MV-4-11 (cell line): ENCODE data around the gene MC1R.
"Not testable (repeated sequence)": the region's sequence is repeated elsewhere in the genome, so short reads cannot be mapped to it uniquely, and the experiment has no call there.

Experiments
- DNase-seq: peaks from one replicate; lab custom pipeline; 2025; lab: John Stamatoyannopoulos, UW

MC1R gene

GRCh38 chr16:89934611-89935553 is 16.2 kb downstream of the MC1R start:
- no peak for DNase-seq

GRCh38 chr16:89935620-89936019 is 17.0 kb downstream of the MC1R start:
- not testable (repeated sequence) for DNase-seq

GRCh38 chr16:89936034-89936433 is 17.4 kb downstream of the MC1R start:
- no peak for DNase-seq

- no peak for DNase-seq
Measured at GRCh38 chr16:89936508-89936907, 17.8 kb downstream of the MC1R start.

- no peak for DNase-seq
Measured at GRCh38 chr16:89936981-89937380, 18.3 kb downstream of the MC1R start.

GRCh38 chr16:89938175-89938885 is 19.7 kb downstream of the MC1R start:
- no peak for DNase-seq

GRCh38 chr16:89944773-89945172 is 26.1 kb downstream of the MC1R start:
- peak; percentile 42 for DNase-seq

- DNase-seq = no peak
Measured at GRCh38 chr16:89945654-89946053, 27.0 kb downstream of the MC1R start.

- DNase-seq = no peak
Measured at GRCh38 chr16:89946515-89946914, 27.9 kb downstream of the MC1R start.

- DNase-seq = no peak
Measured at GRCh38 chr16:89949121-89949742, 30.6 kb downstream of the MC1R start.

GRCh38 chr16:89949756-89950155 is 31.1 kb downstream of the MC1R start:
- DNase-seq = no peak

GRCh38 chr16:89951509-89951908 is 32.8 kb downstream of the MC1R start:
- DNase-seq = no peak

GRCh38 chr16:89952049-89952448 is 33.4 kb downstream of the MC1R start:
- no peak for DNase-seq

GRCh38 chr16:89952551-89952950 is 33.9 kb downstream of the MC1R start:
- no peak for DNase-seq

- DNase-seq = peak; percentile 55
Measured at GRCh38 chr16:89953671-89954406, 35.2 kb downstream of the MC1R start.

GRCh38 chr16:89954462-89954861 is 35.8 kb downstream of the MC1R start:
- peak; percentile 21 for DNase-seq

- DNase-seq = no peak
Measured at GRCh38 chr16:89955001-89955685, 36.5 kb downstream of the MC1R start.

- DNase-seq = peak; percentile 70
Measured at GRCh38 chr16:89956505-89957215, 38.0 kb downstream of the MC1R start.

GRCh38 chr16:89957216-89957785 is 38.6 kb downstream of the MC1R start:
- DNase-seq = no peak

GRCh38 chr16:89958068-89958467 is 39.4 kb downstream of the MC1R start:
- DNase-seq = no peak
